Esophagus (tissue), 2 donors: ENCODE data around the gene SETX. TPM values are rescaled to one million over a fixed set of nuclear protein-coding genes. Genes with fewer than 3 reads are reported as not detected.

Experiments
- H3K27ac ChIP-seq, 2 donors: one replicate each; pipeline ENCODE4 v1.5.1; 2013; ENCODE audit warnings: low read depth in 2 of 2, mild to moderate bottlenecking in 2 of 2, inconsistent platforms in 1 of 2, low read length in 1 of 2, moderate library complexity in 1 of 2
- H3K27me3 ChIP-seq, 2 donors: one replicate each; pipeline ENCODE4 v1.6.1; 2013; ENCODE audit warnings: low read length in 2 of 2, control low read depth in 1 of 2, mild to moderate bottlenecking in 1 of 2; ENCODE audit not compliant: insufficient read depth in 2 of 2, control insufficient read depth in 1 of 2
- H3K36me3 ChIP-seq, 2 donors: one replicate each; pipeline ENCODE4 v1.6.1; 2013; ENCODE audit warnings: low read length in 1 of 2; ENCODE audit not compliant: control insufficient read depth in 2 of 2, insufficient read depth in 2 of 2
- H3K4me1 ChIP-seq, 2 donors: one replicate each; pipeline ENCODE4 v1.6.1; 2013; ENCODE audit warnings: low read length in 1 of 2; ENCODE audit not compliant: control insufficient read depth in 2 of 2, insufficient read depth in 2 of 2
- H3K4me3 ChIP-seq, 2 donors: one replicate each; pipeline ENCODE4 v1.5.1; 2013; ENCODE audit warnings: low read length in 2 of 2, mild to moderate bottlenecking in 2 of 2, low read depth in 1 of 2, moderate library complexity in 1 of 2
- H3K9me3 ChIP-seq, 2 donors: one replicate each; pipeline ENCODE4 v1.6.1; 2013; ENCODE audit warnings: mild to moderate bottlenecking in 2 of 2, low read depth in 1 of 2, low read length in 1 of 2, moderate library complexity in 1 of 2; ENCODE audit not compliant: control insufficient read depth in 2 of 2, insufficient read depth in 1 of 2
- WGBS, 2 donors: extraction: QIAGEN DNeasy Blood & Tissue Kit; methylation state at CpG; one replicate each; pipeline ENCODE4 v1.1.7; 2013; 5-methylcytosine and 5-hydroxymethylcytosine counted together
- polyA plus RNA-seq, 2 donors: library from polyadenylated mRNA; stranded (reverse); fragments of 200-250 nt; gene quantifications; one replicate each; pipeline ENCODE4 v1.2.3, GENCODE V29; 2013
- donor health status: healthy with polysubstance abuse.
- donor health status: Bipolar disorder and iron deficiency.

Gene SETX
- polyA plus RNA-seq, 2 donors: 12.2 to 12.5 TPM

- H3K36me3 ChIP-seq: peaks cover 2 to 13% of the 10 kb centered on the region in 2 donors
- WGBS, 2 donors: 97% methylated on average over 6 of the region's 6 CpGs
Observed at GRCh38 chr9:132301521-132301920, 53.3 kb downstream of the SETX start.

GRCh38 chr9:132299221-132299620 lies 55.6 kb downstream of the SETX start:
- Histone ChIP-seq H3K4me1 (no peaks in the 10 kb centered on the region), H3K27ac (no peak overlapping the region), H3K4me3 (no peak overlapping the region), H3K36me3 (peaks cover 6 to 23% of the 10 kb centered on the region in 2 donors), H3K27me3 (no peaks in the 10 kb centered on the region), H3K9me3 (no peaks in the 10 kb centered on the region)

More at GRCh38 chr9:132301521-132301920, 53.3 kb downstream of the SETX start:
- Histone ChIP-seq H3K4me1 (no peaks in the 10 kb centered on the region), H3K27ac (no peak overlapping the region), H3K9me3 (no peaks in the 10 kb centered on the region), H3K27me3 (no peaks in the 10 kb centered on the region), H3K4me3 (no peak overlapping the region)

GRCh38 chr9:132295181-132295580 lies 59.6 kb downstream of the SETX start:
- H3K27ac ChIP-seq: no peak overlapping the region
- peaks cover 6 to 22% of the 10 kb centered on the region in 2 donors for H3K36me3 ChIP-seq
- WGBS, 2 donors: 92 to 93% methylated on average over 2 of the region's 2 CpGs
- no peaks in the 10 kb centered on the region for H3K9me3 ChIP-seq
- no peaks in the 10 kb centered on the region for H3K4me1 ChIP-seq
- no peaks in the 10 kb centered on the region for H3K27me3 ChIP-seq
- no peak overlapping the region for H3K4me3 ChIP-seq

- Histone ChIP-seq H3K9me3 (no peaks in the 10 kb centered on the region), H3K4me3 (no peak overlapping the region), H3K36me3 (peaks cover 6 to 19% of the 10 kb centered on the region in 2 donors), H3K4me1 (no peaks in the 10 kb centered on the region), H3K27ac (no peak overlapping the region), H3K27me3 (no peaks in the 10 kb centered on the region)
- WGBS, 2 donors: 90 to 94% methylated on average over 13 of the region's 13 CpGs
Observed at GRCh38 chr9:132293145-132293721, 61.6 kb downstream of the SETX start.

GRCh38 chr9:132288966-132289365 lies 65.8 kb downstream of the SETX start:
- H3K27me3 ChIP-seq: no peaks in the 10 kb centered on the region
- H3K9me3 ChIP-seq: no peaks in the 10 kb centered on the region
- H3K36me3 ChIP-seq: peaks cover 1 to 15% of the 10 kb centered on the region in 2 donors
- H3K4me1 ChIP-seq: no peaks in the 10 kb centered on the region
- no peak overlapping the region for H3K4me3 ChIP-seq
- 64 to 77% methylated on average over 2 of the region's 2 CpGs for WGBS, 2 donors
- no peak overlapping the region for H3K27ac ChIP-seq

- Histone ChIP-seq H3K4me3 (no peak overlapping the region), H3K27me3 (no peaks in the 10 kb centered on the region), H3K4me1 (no peaks in the 10 kb centered on the region), H3K36me3 (peaks cover 3 to 18% of the 10 kb centered on the region in 2 donors), H3K27ac (no peak overlapping the region), H3K9me3 (no peaks in the 10 kb centered on the region)
- 26 to 38% methylated on average over 1 of the region's 1 CpG for WGBS, 2 donors
Observed at GRCh38 chr9:132288361-132288760, 66.4 kb downstream of the SETX start.

- no peak overlapping the region for H3K4me3 ChIP-seq
- no peak overlapping the region for H3K27ac ChIP-seq
- H3K36me3 ChIP-seq: peaks cover 3 to 21% of the 10 kb centered on the region in 2 donors
- H3K4me1 ChIP-seq: no peaks in the 10 kb centered on the region
- no peaks in the 10 kb centered on the region for H3K27me3 ChIP-seq
- H3K9me3 ChIP-seq: no peaks in the 10 kb centered on the region
- 66 to 70% methylated on average over 3 of the region's 3 CpGs for WGBS, 2 donors
Observed at GRCh38 chr9:132287256-132287760, 67.5 kb downstream of the SETX start.

GRCh38 chr9:132283863-132284262 lies 70.9 kb downstream of the SETX start:
- Histone ChIP-seq H3K4me1 (no peaks in the 10 kb centered on the region), H3K27me3 (no peaks in the 10 kb centered on the region), H3K27ac (no peak overlapping the region), H3K36me3 (peaks cover 3 to 20% of the 10 kb centered on the region in 2 donors), H3K4me3 (no peak overlapping the region), H3K9me3 (no peaks in the 10 kb centered on the region)
- WGBS, 2 donors: 84 to 87% methylated on average over 7 of the region's 7 CpGs

- Histone ChIP-seq H3K36me3 (peaks cover 3 to 20% of the 10 kb centered on the region in 2 donors), H3K4me1 (no peaks in the 10 kb centered on the region), H3K27me3 (no peaks in the 10 kb centered on the region), H3K9me3 (no peaks in the 10 kb centered on the region), H3K27ac (no peak overlapping the region), H3K4me3 (no peak overlapping the region)
- 66 to 73% methylated on average over 4 of the region's 4 CpGs for WGBS, 2 donors
Observed at GRCh38 chr9:132283165-132283564, 71.6 kb downstream of the SETX start.

- Histone ChIP-seq H3K9me3 (no peaks in the 10 kb centered on the region), H3K4me1 (no peaks in the 10 kb centered on the region), H3K36me3 (peaks cover 2 to 17% of the 10 kb centered on the region in 2 donors), H3K27ac (no peak overlapping the region), H3K4me3 (no peak overlapping the region), H3K27me3 (no peaks in the 10 kb centered on the region)
- WGBS, 2 donors: 61 to 73% methylated on average over 2 of the region's 2 CpGs
Observed at GRCh38 chr9:132274861-132275260, 79.9 kb downstream of the SETX start.
